Measurements from ENCODE around the gene C9orf72. TPM values are rescaled to one million over a fixed set of nuclear protein-coding genes. Genes with fewer than 3 reads are reported as not detected.
A peak's percentile ranks its signal among the peaks of the same experiment; 100 is the strongest.

C9orf72 gene
- total RNA-seq, 2 donors from 2014 or later: 16.6 to 19.1 TPM

GRCh38 chr9:27545471-27545870 is 27.8 kb downstream of the C9orf72 start:
- intact Hi-C loops (cut with DNase I): loop anchor here (5.0 kb wide), 2 partner anchors 208 to 213 kb away; no protein-coding TSS in a partner anchor
- DNase-seq (ENCODE audit: low spot score): no peak

GRCh38 chr9:27542508-27542907 is 30.8 kb downstream of the C9orf72 start:
- no peak for DNase-seq (ENCODE audit: low spot score)
- intact Hi-C loops (cut with DNase I): no loop called here

GRCh38 chr9:27541740-27542139 is 31.5 kb downstream of the C9orf72 start:
- DNase-seq (ENCODE audit: low spot score): no peak
- intact Hi-C loops (cut with DNase I): no loop called here

GRCh38 chr9:27540502-27540901 is 32.8 kb downstream of the C9orf72 start:
- intact Hi-C loops (cut with DNase I): no loop called here
- DNase-seq (ENCODE audit: low spot score): no peak

GRCh38 chr9:27539479-27540441 is 33.5 kb downstream of the C9orf72 start:
- intact Hi-C loops (cut with DNase I): no loop called here
- DNase-seq (ENCODE audit: low spot score): no peak

- intact Hi-C loops (cut with DNase I): no loop called here
Measured at GRCh38 chr9:27538647-27539046, 34.6 kb downstream of the C9orf72 start.

GRCh38 chr9:27537756-27538155 is 35.5 kb downstream of the C9orf72 start:
- DNase-seq (ENCODE audit: low spot score): no peak
- intact Hi-C loops (cut with DNase I): no loop called here

More at GRCh38 chr9:27538647-27539046, 34.6 kb downstream of the C9orf72 start:
- no peak for DNase-seq (ENCODE audit: low spot score)

GRCh38 chr9:27537027-27537435 is 36.2 kb downstream of the C9orf72 start:
- intact Hi-C loops (cut with DNase I): no loop called here
- DNase-seq (ENCODE audit: low spot score): no peak

- intact Hi-C loops (cut with DNase I): no loop called here
- DNase-seq (ENCODE audit: low spot score): no peak
Measured at GRCh38 chr9:27536168-27536567, 37.1 kb downstream of the C9orf72 start.

- intact Hi-C loops (cut with DNase I): no loop called here
- no peak for DNase-seq (ENCODE audit: low spot score)
Measured at GRCh38 chr9:27535701-27536118, 37.6 kb downstream of the C9orf72 start.

GRCh38 chr9:27534658-27535209 is 38.5 kb downstream of the C9orf72 start:
- DNase-seq (ENCODE audit: low spot score): no peak
- intact Hi-C loops (cut with DNase I): no loop called here

GRCh38 chr9:27534131-27534530 is 39.1 kb downstream of the C9orf72 start:
- intact Hi-C loops (cut with DNase I): no loop called here
- no peak for DNase-seq (ENCODE audit: low spot score)

GRCh38 chr9:27533311-27533710 is 40.0 kb downstream of the C9orf72 start:
- intact Hi-C loops (cut with DNase I): no loop called here
- no peak for DNase-seq (ENCODE audit: low spot score)

GRCh38 chr9:27532046-27532445 is 41.2 kb downstream of the C9orf72 start:
- intact Hi-C loops (cut with DNase I): no loop called here

GRCh38 chr9:27530915-27531755 is 42.1 kb downstream of the C9orf72 start:
- intact Hi-C loops (cut with DNase I): no loop called here

More at GRCh38 chr9:27532046-27532445, 41.2 kb downstream of the C9orf72 start:
- no peak for DNase-seq (ENCODE audit: low spot score)

GRCh38 chr9:27529316-27530278 is 43.7 kb downstream of the C9orf72 start, which contains the start of gene MOB3B:
TSS of gene MOB3B (minus strand) at chr9:27529814. CDS start at chr9:27455550, 74,264 bp downstream.
- intact Hi-C loops (cut with DNase I): loop anchor here in 1 of 2 donors (5.0 kb wide), 1 partner anchor 192 kb away; no protein-coding TSS in a partner anchor
- peak; percentile 95 for DNase-seq (ENCODE audit: low spot score)

More at GRCh38 chr9:27530915-27531755, 42.1 kb downstream of the C9orf72 start:
- no peak for DNase-seq (ENCODE audit: low spot score)

GRCh38 chr9:27528886-27529315 is 44.4 kb downstream of the C9orf72 start:
- intact Hi-C loops (cut with DNase I): loop anchor here in 1 of 2 donors (5.0 kb wide), 1 partner anchor 192 kb away; no protein-coding TSS in a partner anchor
- peak; percentile 90 for DNase-seq (ENCODE audit: low spot score)

Measured in posterior vena cava (tissue), 2 donors.